GM12865 (cell line): Measurements from ENCODE around the gene CBX7.

ENCODE experiments used
- DNase-seq: peaks from one replicate; pipeline ENCODE4 v3.0.0; 2010; ENCODE audit warnings: low read depth
- H3K4me3 ChIP-seq: 2 replicates; pipeline ENCODE4 v1.5.1; 2011; ENCODE audit warnings: mild to moderate bottlenecking, low read depth, low read length, control low read depth
- CTCF ChIP-seq: IDR thresholded peaks from 2 replicates; pipeline ENCODE4 v1.5.1; 2011; ENCODE audit warnings: low read length, control low read depth, low read depth, inconsistent platforms; ENCODE audit not compliant: insufficient read depth; ENCODE audit errors: missing control alignments

The CBX7 gene

DNA sequence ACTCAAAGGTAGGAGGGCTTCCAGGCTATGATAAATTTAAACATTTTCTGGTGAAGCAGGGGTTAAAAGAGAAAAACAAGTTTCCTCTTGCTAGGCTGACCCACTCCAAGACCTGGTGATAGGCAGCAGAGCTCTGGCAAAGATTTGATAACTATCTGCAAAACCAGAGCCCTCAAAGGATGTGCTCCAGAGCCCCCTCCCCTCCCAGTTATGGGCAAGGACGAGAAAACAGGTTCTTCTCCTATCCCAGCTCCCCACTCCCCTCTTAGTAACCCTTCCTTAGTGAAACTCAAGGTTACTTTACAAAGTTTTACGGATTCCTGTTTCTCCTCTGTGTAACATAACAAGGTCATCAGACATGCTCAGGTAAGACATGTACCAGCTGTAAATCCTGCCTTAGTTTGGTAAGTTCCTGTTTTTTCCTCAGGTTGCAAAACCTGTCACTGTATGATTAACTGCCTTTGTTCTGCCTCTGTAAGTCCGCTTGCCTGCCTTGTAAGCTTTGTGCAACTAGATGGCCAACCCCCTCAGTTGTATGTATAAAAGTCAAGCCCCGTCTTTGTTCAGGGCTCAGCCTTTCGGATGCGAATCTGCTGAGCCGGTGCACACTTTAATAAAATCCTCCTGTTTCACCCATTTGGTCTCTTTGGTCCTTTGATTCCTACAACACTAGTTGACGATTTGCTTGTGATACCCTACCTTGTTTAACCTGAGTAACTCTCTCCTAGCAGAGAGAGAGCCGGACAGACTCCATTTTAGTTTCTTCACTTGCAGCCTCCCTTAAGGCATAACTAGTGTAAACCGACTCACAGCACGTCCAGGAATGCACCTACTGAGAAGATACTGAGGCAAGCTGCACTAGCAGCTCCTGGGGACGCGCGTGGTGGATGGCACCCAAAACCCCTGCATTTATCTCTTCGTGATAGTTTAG lies 41.6 kb downstream of the CBX7 start:
- peak; percentile 38 for DNase-seq
- H3K4me3 ChIP-seq, result no peak overlapping the region
- TF ChIP-seq CTCF, result no peak

DNA sequence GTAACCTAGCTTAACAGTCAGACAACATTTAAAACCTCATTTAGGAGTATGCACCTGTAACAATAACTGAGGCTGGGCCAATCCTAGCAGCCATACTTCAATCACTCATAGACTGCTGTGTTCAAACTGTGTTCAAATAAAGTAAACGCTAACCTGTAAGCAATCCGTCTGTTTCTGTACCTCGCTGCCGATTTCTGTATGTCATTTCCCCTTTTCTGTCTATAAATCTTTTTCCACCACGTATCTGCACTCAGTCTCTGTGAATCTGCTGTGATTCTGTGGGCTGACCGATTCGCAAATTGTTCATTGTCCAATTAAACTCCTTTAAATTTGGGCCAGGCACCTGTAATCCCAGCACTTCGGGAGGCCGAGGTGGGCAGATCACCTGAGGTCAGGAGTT lies 43.1 kb downstream of the CBX7 start:
- TF ChIP-seq CTCF, result no peak
- DNase-seq, result no peak
- no peak overlapping the region for H3K4me3 ChIP-seq

GRCh38 chr22:39108487-39108886 lies 44.0 kb downstream of the CBX7 start:
- no peak for DNase-seq
- TF ChIP-seq CTCF, result no peak
- H3K4me3 ChIP-seq, result no peak overlapping the region

DNA sequence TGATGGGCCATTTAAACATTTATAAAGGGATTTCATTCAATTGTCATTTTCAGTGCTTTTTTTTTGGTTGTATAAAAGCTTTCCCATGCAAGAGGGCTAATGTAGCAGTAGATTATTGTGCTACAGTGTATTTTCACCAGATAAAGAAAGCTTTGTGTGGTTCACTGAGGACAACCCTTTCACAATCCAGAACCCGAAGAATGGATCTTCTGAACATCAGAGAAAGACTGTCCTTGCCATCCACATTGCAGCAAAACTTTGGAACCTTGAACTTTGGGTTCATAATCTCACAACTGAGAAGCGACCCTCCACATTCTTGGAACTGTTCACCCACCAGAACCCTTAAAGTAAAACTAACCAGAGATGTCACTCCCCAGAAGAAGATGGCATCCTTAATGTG lies 46.2 kb downstream of the CBX7 start:
- no peak for DNase-seq
- no peak overlapping the region for H3K4me3 ChIP-seq
- no peak for TF ChIP-seq CTCF

- TF ChIP-seq CTCF, result no peak
- H3K4me3 ChIP-seq, result no peak overlapping the region
- no peak for DNase-seq
Measured at GRCh38 chr22:39103431-39103830, 49.0 kb downstream of the CBX7 start.

- no peak overlapping the region for H3K4me3 ChIP-seq
- no peak for TF ChIP-seq CTCF
Measured at GRCh38 chr22:39101226-39101625, 51.3 kb downstream of the CBX7 start.

GRCh38 chr22:39098576-39098975 lies 53.9 kb downstream of the CBX7 start:
- peak overlapping the region; percentile 82 for H3K4me3 ChIP-seq
- TF ChIP-seq CTCF, result no peak
- DNase-seq, result peak; percentile 52

More at GRCh38 chr22:39101226-39101625, 51.3 kb downstream of the CBX7 start:
- DNase-seq, result no peak
